GM18858 (cell line): ENCODE measurements around the gene CLDND1.
"Not testable (repeated sequence)": the region's sequence is repeated elsewhere in the genome, so short reads cannot be mapped to it uniquely, and the experiment has no call there.

Source experiments
- ATAC-seq: cut with Tn5 transposase; IDR thresholded peaks from one replicate; pipeline ENCODE4 v1.9.1; 2021; ENCODE audit not compliant: unreplicated experiment

CLDND1 gene

DNA sequence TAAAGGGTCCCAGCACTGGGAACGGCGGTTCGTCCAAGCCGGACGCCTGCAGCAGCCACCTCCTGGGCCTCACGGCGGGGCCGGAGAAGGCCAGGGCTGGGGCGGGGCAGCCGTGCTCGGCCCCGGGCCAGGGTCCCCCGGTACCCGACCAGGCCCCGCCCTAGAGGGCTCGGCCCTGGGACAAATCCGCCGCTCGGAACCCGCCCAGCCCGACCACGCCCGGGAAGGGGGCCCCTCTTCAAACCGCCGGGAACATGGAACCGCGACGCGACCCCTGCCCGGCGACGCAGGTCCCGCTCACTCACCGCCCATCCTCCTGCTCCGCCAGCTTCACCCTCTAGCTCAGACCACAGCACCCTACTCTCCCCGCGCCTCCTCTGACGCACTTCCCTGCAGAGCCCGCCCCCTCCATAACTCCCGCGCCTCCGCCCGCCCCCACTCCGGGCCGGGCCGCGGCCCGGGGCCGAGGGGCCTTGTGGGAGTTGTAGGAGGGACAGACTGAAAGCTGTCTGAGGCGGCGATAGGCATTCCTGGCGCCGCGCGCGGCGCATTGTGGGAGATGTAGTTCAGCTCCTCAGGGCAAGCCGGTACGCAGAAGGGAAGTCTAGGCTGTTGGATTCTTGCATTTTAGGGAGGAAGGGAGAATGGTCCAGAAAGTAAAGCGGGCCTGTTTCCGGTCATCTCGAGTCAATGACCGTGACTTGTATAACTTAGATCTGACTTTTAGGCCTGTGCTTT, at the start of gene CLDND1:
CLDND1 (minus strand) TSS at position 359 of the 738 bp plus-strand sequence. CDS start 1,478 bp downstream, outside the sequence.
- ATAC-seq = peak; percentile 70

DNA sequence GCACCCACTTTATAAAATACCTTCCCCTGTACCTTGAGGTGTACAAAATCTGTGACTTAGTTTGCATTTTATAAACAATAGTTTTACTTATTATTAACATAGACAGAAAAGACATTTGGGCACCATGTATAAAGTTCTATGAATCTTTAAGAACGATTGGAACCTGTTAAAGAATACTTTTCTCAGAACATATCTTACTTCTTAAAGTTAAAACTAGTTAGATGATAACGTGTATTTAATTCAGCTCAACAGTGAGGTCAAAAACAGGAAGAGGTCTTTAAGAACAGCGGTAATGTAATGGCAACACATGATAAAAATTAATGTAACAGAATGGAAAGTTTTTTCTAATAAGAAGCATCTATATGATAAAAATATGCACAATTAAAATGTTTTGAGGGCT, 45.7 kb upstream of the CLDND1 start:
- no peak for ATAC-seq

DNA sequence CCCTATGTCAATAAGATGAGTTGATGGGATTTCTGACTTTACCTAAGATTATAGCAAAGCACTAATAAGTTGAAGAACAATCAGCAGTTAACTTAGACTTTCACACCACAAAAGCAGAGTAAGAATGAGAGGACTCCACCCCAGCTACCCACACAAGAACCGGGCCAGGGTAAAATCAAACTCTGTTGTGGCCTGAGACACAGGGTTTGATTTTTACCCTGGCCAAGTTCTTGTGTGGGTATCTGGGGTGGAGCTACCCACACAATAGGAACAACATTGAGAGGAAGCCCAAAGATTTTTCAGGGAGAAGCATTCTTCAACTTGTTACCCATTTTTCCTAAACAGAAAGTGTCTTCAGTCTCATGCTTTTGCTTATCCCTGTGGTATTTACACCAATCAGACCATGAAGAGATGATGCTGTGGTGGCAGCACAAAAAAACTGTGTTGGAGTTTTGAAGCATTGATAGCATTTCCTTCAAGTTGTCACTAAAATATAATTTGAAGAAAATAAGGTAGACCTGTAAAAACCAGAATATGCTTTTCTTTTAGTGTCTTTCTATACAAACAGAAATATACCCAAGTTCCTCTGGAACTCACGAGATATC, 45.1 kb upstream of the CLDND1 start:
- peak; percentile 20 for ATAC-seq

DNA sequence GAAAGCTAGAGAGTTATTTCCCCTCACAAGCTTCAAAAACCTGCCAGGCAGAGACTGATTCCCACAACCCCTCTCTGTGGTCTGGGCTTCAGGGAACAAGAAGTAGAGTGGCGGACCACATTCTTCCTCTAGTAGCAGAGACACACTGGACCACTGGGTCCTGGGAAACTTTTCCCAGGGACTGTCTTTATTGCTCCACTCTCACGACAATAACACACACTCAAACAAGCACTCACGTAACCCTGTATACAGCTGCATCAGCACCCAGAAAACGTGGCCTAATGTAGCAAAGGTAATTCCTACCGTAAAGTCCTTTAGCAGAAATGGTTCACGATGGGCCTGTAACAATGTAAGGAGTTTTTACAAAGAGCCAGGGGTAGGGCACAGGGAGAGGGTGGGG, 43.1 kb upstream of the CLDND1 start:
- ATAC-seq = no peak

GRCh38 chr3:98565237-98565643, 42.5 kb upstream of the CLDND1 start:
- peak; percentile 10 for ATAC-seq

GRCh38 chr3:98564282-98565005, 41.7 kb upstream of the CLDND1 start:
- no peak for ATAC-seq

DNA sequence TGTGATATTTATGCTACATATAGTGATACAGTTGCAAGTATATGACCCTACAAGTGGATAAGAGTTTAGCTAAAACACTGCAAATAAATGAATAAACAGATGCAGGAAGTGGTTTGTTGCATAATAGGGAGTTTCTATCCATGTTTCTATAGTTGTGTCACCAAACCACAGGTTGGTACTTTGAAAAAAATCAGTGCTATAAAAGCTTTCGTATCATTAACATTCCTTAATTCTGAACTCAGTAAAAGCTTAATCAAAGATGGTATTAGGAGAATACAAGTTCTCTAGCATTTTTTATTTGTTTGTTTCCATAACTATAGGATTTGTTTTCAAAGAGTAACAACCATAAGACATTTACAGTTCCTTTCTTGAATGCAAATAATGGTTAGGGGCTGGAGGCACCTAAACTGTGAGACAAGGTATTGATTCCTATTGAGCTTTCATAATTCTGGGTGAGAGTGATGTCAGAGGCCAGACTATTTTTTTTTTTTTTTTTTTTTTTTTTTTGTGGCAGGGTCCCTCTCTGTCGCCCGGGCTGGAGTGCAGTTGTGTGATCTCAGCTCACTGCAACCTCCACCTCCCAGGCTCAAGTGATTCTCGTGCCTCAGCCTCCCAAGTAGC, 41.1 kb upstream of the CLDND1 start:
- peak; percentile 46 for ATAC-seq

DNA sequence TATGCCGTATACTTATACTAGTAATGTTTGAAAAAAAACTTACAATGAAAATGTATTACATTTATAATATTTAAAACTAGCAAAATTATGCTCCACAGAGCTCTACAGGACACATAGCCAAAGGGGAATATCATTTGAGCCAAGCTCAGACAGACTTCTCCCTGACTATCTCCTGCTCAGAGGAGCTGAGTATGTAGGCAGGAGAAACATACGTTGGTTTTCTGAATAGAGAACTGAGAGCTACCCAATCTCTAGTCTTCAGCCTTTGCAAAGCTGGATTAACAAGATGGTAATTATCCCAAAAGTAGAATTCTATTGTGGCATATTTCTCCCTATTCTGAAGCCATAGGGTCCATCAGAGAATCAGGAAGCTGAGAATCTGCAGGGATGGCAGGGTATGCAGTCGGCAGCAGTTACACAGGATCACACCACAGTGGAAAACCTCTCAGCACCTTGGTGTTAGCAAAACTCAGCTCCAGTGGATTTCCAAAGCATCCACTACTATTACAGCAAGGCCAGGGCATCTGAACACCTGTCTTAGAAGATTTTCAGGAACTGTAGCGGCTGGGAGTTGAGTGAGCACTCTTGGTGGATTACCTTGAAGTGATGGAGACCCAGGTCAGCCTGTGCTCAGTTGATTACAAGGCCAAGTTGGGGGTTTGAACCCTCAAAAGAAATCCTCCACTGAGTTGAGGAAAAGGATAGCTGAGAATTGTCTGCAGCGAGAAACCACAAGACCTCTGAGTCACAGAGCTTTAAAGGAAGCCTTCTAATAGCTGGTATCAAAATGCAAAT, 39.2 kb upstream of the CLDND1 start:
- no peak for ATAC-seq

DNA sequence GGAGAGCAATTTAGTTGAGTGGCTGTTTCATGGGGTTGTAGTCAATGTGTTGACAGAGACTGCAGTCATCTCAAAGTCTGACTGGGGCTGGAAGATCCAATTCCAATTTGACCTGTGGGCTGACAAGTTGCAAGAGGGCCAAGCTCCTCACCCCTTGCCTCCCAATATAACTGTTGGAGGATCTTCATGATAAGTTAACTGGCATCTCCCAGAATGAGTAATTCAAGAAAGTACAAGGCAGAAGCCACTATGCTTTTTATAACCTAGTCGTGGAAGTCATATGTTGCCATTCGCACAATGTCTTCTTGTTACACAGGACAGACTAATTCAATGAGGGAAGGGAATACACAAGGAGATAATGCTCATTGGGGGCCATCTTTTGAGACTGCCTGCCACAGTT, 38.2 kb upstream of the CLDND1 start:
- no peak for ATAC-seq

DNA sequence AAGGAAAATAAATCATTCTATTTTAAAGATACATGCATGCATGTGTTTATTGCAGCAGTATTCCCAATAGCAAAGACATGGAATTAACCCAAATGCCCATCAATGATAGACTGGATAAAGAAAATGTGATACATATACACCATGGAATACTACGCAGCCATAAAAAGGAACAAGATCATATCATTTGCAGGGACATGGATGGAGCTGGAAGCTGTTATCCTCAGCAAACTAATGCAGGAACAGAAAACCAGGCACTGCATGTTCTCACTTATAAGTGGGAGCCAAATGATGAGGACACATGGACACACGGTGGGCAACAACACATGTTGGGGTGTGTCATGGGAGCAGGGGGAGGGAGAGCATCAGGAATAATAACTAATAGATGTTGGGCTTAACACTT, 37.1 kb upstream of the CLDND1 start:
- ATAC-seq = not testable (repeated sequence)

GRCh38 chr3:98558100-98558827, 35.6 kb upstream of the CLDND1 start:
- no peak for ATAC-seq

GRCh38 chr3:98557324-98558010, 34.8 kb upstream of the CLDND1 start:
- ATAC-seq = peak; percentile 20

GRCh38 chr3:98556164-98557130, 33.7 kb upstream of the CLDND1 start:
- ATAC-seq = peak; percentile 76

GRCh38 chr3:98555025-98555379, 32.3 kb upstream of the CLDND1 start:
- ATAC-seq = no peak

DNA sequence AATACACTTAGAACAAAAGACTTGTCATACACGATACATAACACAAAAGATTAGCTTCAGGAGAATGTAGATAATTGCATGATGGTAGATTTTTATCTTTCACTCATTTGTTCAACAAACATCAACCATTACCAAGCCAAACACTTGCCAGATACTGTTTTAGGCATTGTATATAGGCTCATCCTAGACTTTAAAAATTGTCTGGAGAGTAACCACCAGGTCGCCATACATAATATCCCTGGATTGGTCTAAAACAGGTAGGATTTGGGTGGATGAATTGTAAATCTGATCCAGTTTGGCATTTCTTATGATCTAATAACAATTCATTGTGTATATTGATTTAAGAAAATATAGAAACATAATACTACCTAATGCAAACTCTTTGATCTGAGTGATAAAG, 31.9 kb upstream of the CLDND1 start:
- ATAC-seq = no peak

DNA sequence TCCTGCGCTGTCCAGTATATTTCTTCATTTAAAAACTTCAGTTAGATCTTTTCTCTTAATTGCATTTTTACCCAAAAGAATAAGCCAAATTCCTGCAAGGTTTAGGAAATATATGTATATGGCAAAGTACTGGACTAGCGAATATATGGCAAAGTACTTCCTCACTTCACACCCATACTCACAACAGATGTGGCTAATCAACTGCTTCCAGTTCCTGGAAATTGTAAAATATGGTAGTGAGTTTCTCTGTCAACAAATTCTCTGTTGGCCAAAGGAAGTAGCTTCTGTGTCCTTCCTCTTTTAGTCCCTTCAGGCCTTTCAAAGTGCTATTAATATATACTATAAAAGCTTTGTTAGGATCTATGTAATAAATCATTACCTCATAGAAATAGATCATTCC, 31.1 kb upstream of the CLDND1 start:
- no peak for ATAC-seq

- ATAC-seq = no peak
Measured at GRCh38 chr3:98553021-98553563, 30.4 kb upstream of the CLDND1 start.
